GM23338 (cell line): ENCODE measurements around the gene APP. TPM values are rescaled to one million over a fixed set of nuclear protein-coding genes. Genes with fewer than 3 reads are reported as not detected.

Source experiments
- ATAC-seq: fragments of 200-7000 bp; cut with Tn5 transposase; 3 replicates; pipeline ENCODE4 v1.9.1; 2020
- DNase-seq: peaks from one replicate; pipeline ENCODE4 v3.0.0-alpha.2; 2015; ENCODE audit warnings: low spot score
- H2AFZ ChIP-seq: fragments of 200-600 bp; sonication (generic); 2 replicates; pipeline ENCODE4 v1.8.0; 2016; ENCODE audit warnings: antibody characterized with exemption, mild to moderate bottlenecking, moderate library complexity
- H3F3A ChIP-seq: fragments of 200-600 bp; sonication (generic); replicated peaks from 2 replicates; pipeline ENCODE4 v1.8.0; 2017; ENCODE audit warnings: antibody characterized with exemption, mixed run types, low read depth
- H3K27ac ChIP-seq: fragments of 200-600 bp; sonication (generic); 2 replicates; pipeline ENCODE4 v1.6.1; 2016; ENCODE audit warnings: low read depth
- H3K27me3 ChIP-seq: fragments of 200-600 bp; sonication (generic); 2 replicates; pipeline ENCODE4 v1.8.0; 2016; ENCODE audit warnings: mild to moderate bottlenecking, mixed run types, moderate library complexity; ENCODE audit not compliant: insufficient read depth
- H3K36me3 ChIP-seq: fragments of 200-600 bp; sonication (generic); 2 replicates; pipeline ENCODE4 v1.8.0; 2016; ENCODE audit warnings: mild to moderate bottlenecking; ENCODE audit not compliant: insufficient read depth
- H3K4me1 ChIP-seq: fragments of 200-600 bp; sonication (generic); 2 replicates; pipeline ENCODE4 v1.8.0; 2016; ENCODE audit warnings: mild to moderate bottlenecking, moderate library complexity; ENCODE audit not compliant: insufficient read depth
- H3K4me2 ChIP-seq: fragments of 200-600 bp; sonication (generic); 2 replicates; pipeline ENCODE4 v1.7.1; 2017; ENCODE audit warnings: mixed run types
- H3K4me3 ChIP-seq: fragments of 200-600 bp; sonication (generic); 2 replicates; pipeline ENCODE4 v1.6.1; 2016; ENCODE audit warnings: mixed run types
- H3K79me2 ChIP-seq: fragments of 200-600 bp; sonication (generic); replicated peaks from 2 replicates; pipeline ENCODE4 v1.8.0; 2017; ENCODE audit warnings: mild to moderate bottlenecking; ENCODE audit not compliant: insufficient read depth
- H3K9me2 ChIP-seq: fragments of 200-600 bp; sonication (generic); 2 replicates; pipeline ENCODE4 v1.8.0; 2017; ENCODE audit not compliant: insufficient read depth
- H4K20me1 ChIP-seq: fragments of 200-600 bp; sonication (generic); replicated peaks from 2 replicates; pipeline ENCODE4 v1.8.0; 2017; ENCODE audit warnings: mild to moderate bottlenecking; ENCODE audit not compliant: insufficient read depth
- H3K27ac Mint-ChIP-seq: 2 replicates; pipeline ENCODE4 v1.8.0; 2020; ENCODE audit warnings: inconsistent platforms, mild to moderate bottlenecking, moderate library complexity, mixed read lengths
- H3K27me3 Mint-ChIP-seq: 3 replicates; pipeline ENCODE4 v1.8.0; 2022; ENCODE audit warnings: low read depth, mild to moderate bottlenecking, moderate library complexity, mixed read lengths, inconsistent platforms; ENCODE audit not compliant: insufficient read depth, poor library complexity
- H3K36me3 Mint-ChIP-seq: 3 replicates; pipeline ENCODE4 v1.8.0; 2021; ENCODE audit warnings: low read depth, mild to moderate bottlenecking, inconsistent platforms, moderate library complexity, mixed read lengths
- H3K4me1 Mint-ChIP-seq: 3 replicates; pipeline ENCODE4 v1.8.0; 2020; ENCODE audit warnings: mild to moderate bottlenecking, inconsistent platforms, mixed read lengths
- H3K4me3 Mint-ChIP-seq: 3 replicates; pipeline ENCODE4 v1.8.0; 2021; ENCODE audit warnings: moderate library complexity, mild to moderate bottlenecking, inconsistent platforms, mixed read lengths
- H3K9me3 Mint-ChIP-seq: 3 replicates; pipeline ENCODE4 v1.8.0; 2020; ENCODE audit warnings: moderate library complexity, mild to moderate bottlenecking, inconsistent platforms, mixed read lengths
- CREB1 ChIP-seq: fragments of 250-450 bp; sonication (Bioruptor Pico); IDR thresholded peaks from 2 replicates; pipeline ENCODE4 v1.5.0; 2020; ENCODE audit warnings: low read depth, mild to moderate bottlenecking, moderate library complexity
- EZH2 ChIP-seq: fragments of 200-600 bp; sonication (generic); IDR thresholded peaks from one replicate; pipeline ENCODE4 v1.8.0; 2017; ENCODE audit warnings: antibody characterized with exemption, mild to moderate bottlenecking, low read depth; ENCODE audit not compliant: unreplicated experiment
- EZH2phosphoT487 ChIP-seq: fragments of 200-600 bp; sonication (generic); IDR thresholded peaks from one replicate; pipeline ENCODE4 v1.8.1; 2018; ENCODE audit warnings: antibody characterized with exemption; ENCODE audit not compliant: unreplicated experiment
- JUNB ChIP-seq: IDR thresholded peaks from one replicate; pipeline ENCODE4 v1.6.1; 2016; ENCODE audit warnings: antibody characterized with exemption; ENCODE audit not compliant: unreplicated experiment
- NANOG ChIP-seq: IDR thresholded peaks from 2 replicates; pipeline ENCODE4 v1.6.1; 2016; ENCODE audit warnings: antibody characterized with exemption, borderline replicate concordance
- POLR2AphosphoS5 ChIP-seq: IDR thresholded peaks from 2 replicates; pipeline ENCODE4 v1.6.1; 2016; ENCODE audit warnings: antibody characterized with exemption, low read depth
- STAT1 ChIP-seq: IDR thresholded peaks from one replicate; pipeline ENCODE4 v1.6.1; 2016; ENCODE audit warnings: antibody characterized with exemption; ENCODE audit not compliant: unreplicated experiment
- ZNF114 ChIP-seq: fragments of 250-450 bp; sonication (Bioruptor Pico); IDR thresholded peaks from 2 replicates; pipeline ENCODE4 v1.5.0; 2020; ENCODE audit warnings: mild to moderate bottlenecking, moderate library complexity
- ZNF331 ChIP-seq: fragments of 250-450 bp; sonication (Bioruptor Pico); IDR thresholded peaks from 2 replicates; pipeline ENCODE4 v1.5.0; 2020; ENCODE audit warnings: low read depth, mild to moderate bottlenecking, moderate library complexity
- ZNF462 ChIP-seq: fragments of 250-450 bp; sonication (Bioruptor Pico); IDR thresholded peaks from 2 replicates; pipeline ENCODE4 v1.5.0; 2020; ENCODE audit warnings: mild to moderate bottlenecking, moderate library complexity
- polyA plus RNA-seq: library from polyadenylated mRNA; unstranded; fragments of >200 nt; fragmentation: Nextera tagmentation; extraction: Ambion mirVana; gene quantifications from 2 replicates; pipeline ENCODE4 v1.2.1, GENCODE V29; 2016
- total RNA-seq: library from RNA; depleted of rRNA; stranded (reverse); fragments of >200 nt; shearing (Covaris generic); gene quantifications from 2 replicates; pipeline ENCODE4 v1.2.3, GENCODE V29; 2014
- TF ChIP-seq, protein P1 (sequence below), 2 experiments: fragments of 200-600 bp in 1 of 2; sonication (generic) in 1 of 2; conservative IDR thresholded peaks; 2 replicates each; pipeline versions ENCODE4 v1.5.1 to v1.6.1; 2016 to 2017; ENCODE audit warnings: antibody characterized with exemption in 2 of 2, low read depth in 2 of 2, mild to moderate bottlenecking in 2 of 2, moderate library complexity in 1 of 2
- TF ChIP-seq, protein P2 (sequence below): IDR thresholded peaks from 2 replicates; pipeline ENCODE4 v1.6.1; 2016; ENCODE audit warnings: antibody characterized with exemption
- TF ChIP-seq, protein P3 (sequence below): IDR thresholded peaks from one replicate; pipeline ENCODE4 v1.6.1; 2018; ENCODE audit warnings: antibody characterized with exemption; ENCODE audit not compliant: unreplicated experiment

APP gene
- total and polyA plus RNA-seq, 2 experiments from 2014 or later: 69.4 to 444 TPM

- H3K4me3 Mint-ChIP-seq: no peak overlapping the region
- no peak overlapping the region for H3K4me2 ChIP-seq
- H3K4me3 ChIP-seq: no peak overlapping the region
- DNase-seq (no peak), ATAC-seq (no peak)
- H3K9me3 Mint-ChIP-seq: no peaks in the 10 kb centered on the region
- H3K4me1 Mint-ChIP-seq: no peaks in the 10 kb centered on the region; the same call in 2 of the 3 replicates
- 0 out of 2 replicates have a peak, but pooled peaks cover 2% of the 10 kb centered on the region for H4K20me1 ChIP-seq
- H3K36me3 Mint-ChIP-seq: peaks cover 87% of the 10 kb centered on the region
- no peaks in the 10 kb centered on the region for H3K9me2 ChIP-seq
- H3K27ac Mint-ChIP-seq: no peak overlapping the region
- no peaks in the 10 kb centered on the region for H3K4me1 ChIP-seq
- H2AFZ ChIP-seq: no peak overlapping the region
- peaks cover 58% of the 10 kb centered on the region for H3K36me3 ChIP-seq
- H3K27ac ChIP-seq: no peak overlapping the region
- peaks cover 3% of the 10 kb centered on the region for H3K27me3 Mint-ChIP-seq
- no peak for TF ChIP-seq JUNB
- no peak for TF ChIP-seq EZH2
- TF ChIP-seq ZNF331: no peak
- TF ChIP-seq, protein P1, sequence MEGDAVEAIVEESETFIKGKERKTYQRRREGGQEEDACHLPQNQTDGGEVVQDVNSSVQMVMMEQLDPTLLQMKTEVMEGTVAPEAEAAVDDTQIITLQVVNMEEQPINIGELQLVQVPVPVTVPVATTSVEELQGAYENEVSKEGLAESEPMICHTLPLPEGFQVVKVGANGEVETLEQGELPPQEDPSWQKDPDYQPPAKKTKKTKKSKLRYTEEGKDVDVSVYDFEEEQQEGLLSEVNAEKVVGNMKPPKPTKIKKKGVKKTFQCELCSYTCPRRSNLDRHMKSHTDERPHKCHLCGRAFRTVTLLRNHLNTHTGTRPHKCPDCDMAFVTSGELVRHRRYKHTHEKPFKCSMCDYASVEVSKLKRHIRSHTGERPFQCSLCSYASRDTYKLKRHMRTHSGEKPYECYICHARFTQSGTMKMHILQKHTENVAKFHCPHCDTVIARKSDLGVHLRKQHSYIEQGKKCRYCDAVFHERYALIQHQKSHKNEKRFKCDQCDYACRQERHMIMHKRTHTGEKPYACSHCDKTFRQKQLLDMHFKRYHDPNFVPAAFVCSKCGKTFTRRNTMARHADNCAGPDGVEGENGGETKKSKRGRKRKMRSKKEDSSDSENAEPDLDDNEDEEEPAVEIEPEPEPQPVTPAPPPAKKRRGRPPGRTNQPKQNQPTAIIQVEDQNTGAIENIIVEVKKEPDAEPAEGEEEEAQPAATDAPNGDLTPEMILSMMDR (conservative IDR thresholded peaks at IDR 0.05; ENCODE audit: low read depth in 2 of 2): no peak
- TF ChIP-seq ZNF114 (CRISPR knock-in tag): no peak
- TF ChIP-seq, protein P2, sequence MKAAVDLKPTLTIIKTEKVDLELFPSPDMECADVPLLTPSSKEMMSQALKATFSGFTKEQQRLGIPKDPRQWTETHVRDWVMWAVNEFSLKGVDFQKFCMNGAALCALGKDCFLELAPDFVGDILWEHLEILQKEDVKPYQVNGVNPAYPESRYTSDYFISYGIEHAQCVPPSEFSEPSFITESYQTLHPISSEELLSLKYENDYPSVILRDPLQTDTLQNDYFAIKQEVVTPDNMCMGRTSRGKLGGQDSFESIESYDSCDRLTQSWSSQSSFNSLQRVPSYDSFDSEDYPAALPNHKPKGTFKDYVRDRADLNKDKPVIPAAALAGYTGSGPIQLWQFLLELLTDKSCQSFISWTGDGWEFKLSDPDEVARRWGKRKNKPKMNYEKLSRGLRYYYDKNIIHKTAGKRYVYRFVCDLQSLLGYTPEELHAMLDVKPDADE: no peak
- no peak for TF ChIP-seq NANOG
- TF ChIP-seq, protein P3, sequence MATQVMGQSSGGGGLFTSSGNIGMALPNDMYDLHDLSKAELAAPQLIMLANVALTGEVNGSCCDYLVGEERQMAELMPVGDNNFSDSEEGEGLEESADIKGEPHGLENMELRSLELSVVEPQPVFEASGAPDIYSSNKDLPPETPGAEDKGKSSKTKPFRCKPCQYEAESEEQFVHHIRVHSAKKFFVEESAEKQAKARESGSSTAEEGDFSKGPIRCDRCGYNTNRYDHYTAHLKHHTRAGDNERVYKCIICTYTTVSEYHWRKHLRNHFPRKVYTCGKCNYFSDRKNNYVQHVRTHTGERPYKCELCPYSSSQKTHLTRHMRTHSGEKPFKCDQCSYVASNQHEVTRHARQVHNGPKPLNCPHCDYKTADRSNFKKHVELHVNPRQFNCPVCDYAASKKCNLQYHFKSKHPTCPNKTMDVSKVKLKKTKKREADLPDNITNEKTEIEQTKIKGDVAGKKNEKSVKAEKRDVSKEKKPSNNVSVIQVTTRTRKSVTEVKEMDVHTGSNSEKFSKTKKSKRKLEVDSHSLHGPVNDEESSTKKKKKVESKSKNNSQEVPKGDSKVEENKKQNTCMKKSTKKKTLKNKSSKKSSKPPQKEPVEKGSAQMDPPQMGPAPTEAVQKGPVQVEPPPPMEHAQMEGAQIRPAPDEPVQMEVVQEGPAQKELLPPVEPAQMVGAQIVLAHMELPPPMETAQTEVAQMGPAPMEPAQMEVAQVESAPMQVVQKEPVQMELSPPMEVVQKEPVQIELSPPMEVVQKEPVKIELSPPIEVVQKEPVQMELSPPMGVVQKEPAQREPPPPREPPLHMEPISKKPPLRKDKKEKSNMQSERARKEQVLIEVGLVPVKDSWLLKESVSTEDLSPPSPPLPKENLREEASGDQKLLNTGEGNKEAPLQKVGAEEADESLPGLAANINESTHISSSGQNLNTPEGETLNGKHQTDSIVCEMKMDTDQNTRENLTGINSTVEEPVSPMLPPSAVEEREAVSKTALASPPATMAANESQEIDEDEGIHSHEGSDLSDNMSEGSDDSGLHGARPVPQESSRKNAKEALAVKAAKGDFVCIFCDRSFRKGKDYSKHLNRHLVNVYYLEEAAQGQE: no peak
- TF ChIP-seq CREB1: no peak
- no peak for TF ChIP-seq STAT1
- TF ChIP-seq EZH2phosphoT487: no peak
- TF ChIP-seq ZNF462 (CRISPR knock-in tag): no peak
- TF ChIP-seq POLR2AphosphoS5: no peak
- no peaks in the 10 kb centered on the region for H3F3A ChIP-seq
- no peaks in the 10 kb centered on the region for H3K27me3 ChIP-seq
- H3K79me2 ChIP-seq: peaks cover 14% of the 10 kb centered on the region
Measured at GRCh38 chr21:25977068-25977611, 193.4 kb downstream of the APP start.
